H1 (cell line): ENCODE measurements around the gene PDIA3. TPM values are rescaled to one million over a fixed set of nuclear protein-coding genes. Genes with fewer than 3 reads are reported as not detected.

Experiments
- RNF2 ChIP-seq: fragments of 200-900, 300-1000 bp; sonication (generic); IDR thresholded peaks from 2 replicates; pipeline ENCODE4 v1.7.1; 2016; ENCODE audit warnings: borderline replicate concordance, low read depth, mild to moderate bottlenecking, antibody characterized with exemption, low read length; ENCODE audit not compliant: poor library complexity, severe bottlenecking; ENCODE audit errors: missing control alignments
- polyA plus RNA-seq, 7 experiments: library from polyadenylated mRNA; depleted of rRNA in 3 of 7; stranded (reverse) in 5 of 7; unstranded in 2 of 7; fragments of >200 nt in 5 of 7; fragments of 200-250 nt in 2 of 7; gene quantifications; 1 replicate in 5 of 7; 2 replicates in 1 of 7; 4 replicates in 1 of 7; pipeline versions ENCODE4 v1.2.1 to v1.2.3, GENCODE V29; 2011 to 2013; ENCODE audit warnings: missing spikeins in 2 of 7, mixed read lengths in 2 of 7
- total RNA-seq: library from RNA; stranded (reverse); fragmentation: NEBNext Ultra II Directional; extraction: Animal tissue kit (Norgen Biotek cat#: 25700); gene quantifications from 2 replicates; pipeline ENCODE4 v1.2.1, GENCODE V29; 2021

Gene PDIA3
- total and polyA plus RNA-seq, 2 of the 8 experiments (the other 6 are each of a cell fraction or from before 2014, with no cell fraction given), result 90.4 to 655 TPM

DNA sequence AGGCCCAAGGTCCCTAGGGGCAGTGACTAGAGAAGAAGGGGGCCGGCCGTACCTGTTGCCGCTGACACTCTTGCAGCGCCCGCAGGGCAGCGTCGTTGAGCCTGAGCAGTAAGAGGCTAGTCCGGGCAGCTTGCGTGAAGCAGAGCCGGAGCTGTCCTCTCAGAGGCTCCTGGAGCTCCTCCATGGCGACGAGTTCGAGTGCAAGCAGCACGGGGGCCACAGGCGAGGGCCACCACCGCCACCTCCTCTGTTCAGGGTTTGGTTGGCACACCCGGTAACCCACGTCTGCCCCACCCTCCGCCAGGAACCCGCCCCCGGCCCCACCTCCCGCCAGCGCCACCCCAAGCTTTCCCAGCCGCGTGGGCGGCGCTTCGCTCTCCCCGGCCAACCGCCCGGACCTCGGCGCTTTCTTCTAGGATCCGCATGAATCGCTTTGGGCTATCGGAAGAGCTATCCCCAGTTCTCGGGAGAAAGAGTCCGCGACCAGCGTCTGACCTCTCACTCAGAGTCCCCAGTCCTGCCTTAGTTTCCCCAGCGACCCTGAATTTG lies 30.6 kb downstream of the PDIA3 start, which contains the start of gene ELL3 (continued):
- no peak for TF ChIP-seq RNF2
